OCI-LY1 (cell line): ENCODE data around the gene EP300.

Source experiments
- EZH2 ChIP-seq: fragments of 200-600 bp; sonication (generic), shearing (Covaris generic); IDR thresholded peaks from 2 replicates; pipeline ENCODE4 v1.8.0; 2017; ENCODE audit warnings: borderline replicate concordance, mixed run types, mild to moderate bottlenecking, antibody characterized with exemption, low read length, moderate library complexity, mixed read lengths
- TF ChIP-seq, protein P1 (sequence below): fragments of 200-600 bp; sonication (generic), shearing (Covaris generic); IDR thresholded peaks from 2 replicates; pipeline ENCODE4 v1.5.1; 2017; ENCODE audit warnings: mild to moderate bottlenecking, antibody characterized with exemption, low read length, moderate library complexity, mixed read lengths

DNA sequence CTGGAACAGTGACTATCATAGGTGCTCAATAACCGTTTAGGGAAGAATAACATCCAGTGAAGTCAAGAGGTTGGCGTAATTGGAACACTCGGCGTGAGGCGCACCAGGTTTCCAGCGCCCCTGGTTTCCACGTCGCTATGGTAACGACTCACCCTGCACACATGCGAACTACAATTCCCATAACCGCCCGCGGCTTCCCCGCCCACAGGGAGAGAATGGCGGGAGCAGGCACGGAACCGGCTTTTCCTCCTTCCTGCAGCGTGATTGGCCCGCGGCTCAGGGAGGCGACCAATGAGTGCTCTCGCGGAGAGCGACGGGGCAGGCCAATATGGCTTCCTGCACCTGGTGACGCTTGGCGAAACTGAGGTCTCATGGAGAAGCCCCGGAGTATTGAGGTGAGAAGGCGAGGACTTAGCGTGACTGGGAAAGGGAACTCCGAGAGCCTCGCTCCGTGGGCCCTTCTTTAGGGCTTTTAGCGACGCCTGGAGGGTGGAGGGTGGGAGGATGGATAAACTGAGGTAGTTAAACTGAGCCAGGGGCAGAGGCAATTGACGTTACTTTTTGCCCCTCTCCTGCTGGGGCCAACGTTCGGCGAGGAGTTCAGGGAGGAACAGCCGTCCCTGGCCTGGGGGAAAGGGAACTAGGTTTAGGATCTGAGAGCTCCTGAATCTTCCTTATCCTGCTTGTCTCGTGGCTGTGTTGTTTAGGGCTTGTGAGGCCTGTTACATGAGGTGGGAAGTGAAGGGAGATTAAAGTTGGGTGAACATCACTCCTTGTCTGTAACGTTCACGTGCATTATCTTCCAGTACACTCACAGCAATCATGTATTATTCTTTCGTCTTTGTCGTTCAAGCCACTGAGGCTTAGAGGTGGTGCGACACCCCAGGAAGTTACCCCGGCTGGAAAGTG, 112.9 kb downstream of the EP300 start, which contains the start of gene L3MBTL2:
- no peak for TF ChIP-seq EZH2
- TF ChIP-seq, protein P1, sequence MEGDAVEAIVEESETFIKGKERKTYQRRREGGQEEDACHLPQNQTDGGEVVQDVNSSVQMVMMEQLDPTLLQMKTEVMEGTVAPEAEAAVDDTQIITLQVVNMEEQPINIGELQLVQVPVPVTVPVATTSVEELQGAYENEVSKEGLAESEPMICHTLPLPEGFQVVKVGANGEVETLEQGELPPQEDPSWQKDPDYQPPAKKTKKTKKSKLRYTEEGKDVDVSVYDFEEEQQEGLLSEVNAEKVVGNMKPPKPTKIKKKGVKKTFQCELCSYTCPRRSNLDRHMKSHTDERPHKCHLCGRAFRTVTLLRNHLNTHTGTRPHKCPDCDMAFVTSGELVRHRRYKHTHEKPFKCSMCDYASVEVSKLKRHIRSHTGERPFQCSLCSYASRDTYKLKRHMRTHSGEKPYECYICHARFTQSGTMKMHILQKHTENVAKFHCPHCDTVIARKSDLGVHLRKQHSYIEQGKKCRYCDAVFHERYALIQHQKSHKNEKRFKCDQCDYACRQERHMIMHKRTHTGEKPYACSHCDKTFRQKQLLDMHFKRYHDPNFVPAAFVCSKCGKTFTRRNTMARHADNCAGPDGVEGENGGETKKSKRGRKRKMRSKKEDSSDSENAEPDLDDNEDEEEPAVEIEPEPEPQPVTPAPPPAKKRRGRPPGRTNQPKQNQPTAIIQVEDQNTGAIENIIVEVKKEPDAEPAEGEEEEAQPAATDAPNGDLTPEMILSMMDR = no peak
